HEK293 (cell line): ENCODE data around the gene FOSB.
A peak's percentile ranks its signal among the peaks of the same experiment; 100 is the strongest.

Experiments
- BCL11A ChIP-seq: fragments of 450-650 bp; formaldehyde crosslinking; IDR thresholded peaks from 2 replicates; pipeline ENCODE4 v1.5.1; 2016; ENCODE audit warnings: low read depth, missing biosample characterization, missing genetic modification characterization
- BCL11B ChIP-seq: fragments of 450-650 bp; formaldehyde crosslinking; IDR thresholded peaks from 2 replicates; pipeline ENCODE4 v1.5.1; 2016; ENCODE audit warnings: low read depth, missing biosample characterization, missing genetic modification characterization
- FEZF1 ChIP-seq: fragments of 450-650 bp; formaldehyde crosslinking; IDR thresholded peaks from 2 replicates; pipeline ENCODE4 v1.5.1; 2016; ENCODE audit warnings: missing biosample characterization, missing genetic modification characterization
- GLI2 ChIP-seq: fragments of 450-650 bp; formaldehyde crosslinking; IDR thresholded peaks from 2 replicates; pipeline ENCODE4; 2017; ENCODE audit warnings: missing biosample characterization, missing genetic modification characterization, low read depth, borderline replicate concordance
- GLIS1 ChIP-seq: fragments of 450-650 bp; formaldehyde crosslinking; IDR thresholded peaks from 2 replicates; pipeline ENCODE4 v1.5.1; 2016; ENCODE audit warnings: missing biosample characterization, missing genetic modification characterization
- IKZF3 ChIP-seq: fragments of 450-650 bp; IDR thresholded peaks from 2 replicates; pipeline ENCODE4 v1.5.0; 2018; ENCODE audit warnings: missing biosample characterization, mild to moderate bottlenecking, missing genetic modification characterization, moderate library complexity
- KLF1 ChIP-seq: fragments of 450-650 bp; formaldehyde crosslinking; IDR thresholded peaks from 2 replicates; pipeline ENCODE4 v1.5.1; 2016; ENCODE audit warnings: missing biosample characterization, missing genetic modification characterization
- KLF7 ChIP-seq: fragments of 450-650 bp; formaldehyde crosslinking; IDR thresholded peaks from 2 replicates; pipeline ENCODE4 v1.5.1; 2016; ENCODE audit warnings: missing biosample characterization, missing genetic modification characterization, borderline replicate concordance
- KLF9 ChIP-seq: fragments of 450-650 bp; formaldehyde crosslinking; IDR thresholded peaks from 2 replicates; pipeline ENCODE4 v1.5.1; 2016; ENCODE audit warnings: missing biosample characterization, missing genetic modification characterization, low read depth
- REPIN1 ChIP-seq: fragments of 450-650 bp; formaldehyde crosslinking; IDR thresholded peaks from 2 replicates; pipeline ENCODE4 v1.5.1; 2017; ENCODE audit warnings: missing biosample characterization, missing genetic modification characterization, low read depth
- SP3 ChIP-seq: fragments of 450-650 bp; formaldehyde crosslinking; IDR thresholded peaks from 2 replicates; pipeline ENCODE4 v1.5.1; 2016; ENCODE audit warnings: missing biosample characterization, missing genetic modification characterization
- SP7 ChIP-seq: fragments of 450-650 bp; formaldehyde crosslinking; IDR thresholded peaks from 2 replicates; pipeline ENCODE4 v1.5.1; 2016; ENCODE audit warnings: missing biosample characterization, missing genetic modification characterization
- WT1 ChIP-seq: fragments of 450-650 bp; formaldehyde crosslinking; IDR thresholded peaks from 2 replicates; pipeline ENCODE4 v1.5.1; 2016; ENCODE audit warnings: missing biosample characterization, missing genetic modification characterization
- ZBTB20 ChIP-seq: fragments of 450-650 bp; formaldehyde crosslinking; IDR thresholded peaks from 2 replicates; pipeline ENCODE4 v1.5.1; 2016; ENCODE audit warnings: missing biosample characterization, missing genetic modification characterization
- ZBTB8A ChIP-seq: fragments of 450-650 bp; formaldehyde crosslinking; IDR thresholded peaks from 2 replicates; pipeline ENCODE4 v1.5.1; 2016; ENCODE audit warnings: missing biosample characterization, missing genetic modification characterization
- ZFHX2 ChIP-seq: fragments of 450-650 bp; formaldehyde crosslinking; conservative IDR thresholded peaks from 2 replicates; pipeline ENCODE4 v1.5.1; 2016; ENCODE audit warnings: missing biosample characterization, missing genetic modification characterization
- ZIC2 ChIP-seq: fragments of 450-650 bp; formaldehyde crosslinking; IDR thresholded peaks from 2 replicates; pipeline ENCODE4 v1.5.1; 2016; ENCODE audit warnings: missing biosample characterization, missing genetic modification characterization
- ZNF10 ChIP-seq: fragments of 450-650 bp; formaldehyde crosslinking; IDR thresholded peaks from 2 replicates; pipeline ENCODE4 v1.5.1; 2017; ENCODE audit warnings: missing biosample characterization, missing genetic modification characterization
- ZNF140 ChIP-seq: fragments of 450-650 bp; formaldehyde crosslinking; IDR thresholded peaks from 2 replicates; pipeline ENCODE4 v1.5.1; 2016; ENCODE audit warnings: missing biosample characterization, missing genetic modification characterization
- ZNF24 ChIP-seq: fragments of 450-650 bp; formaldehyde crosslinking; IDR thresholded peaks from 2 replicates; pipeline ENCODE4 v1.5.1; 2016; ENCODE audit warnings: missing biosample characterization, missing genetic modification characterization
- ZNF248 ChIP-seq: fragments of 450-650 bp; formaldehyde crosslinking; IDR thresholded peaks from 2 replicates; pipeline ENCODE4 v1.5.1; 2017; ENCODE audit warnings: missing biosample characterization, missing genetic modification characterization
- ZNF335 ChIP-seq: fragments of 450-650 bp; formaldehyde crosslinking; conservative IDR thresholded peaks from 2 replicates; pipeline ENCODE4 v1.5.1; 2016; ENCODE audit warnings: missing biosample characterization, missing genetic modification characterization
- ZNF366 ChIP-seq: fragments of 450-650 bp; formaldehyde crosslinking; conservative IDR thresholded peaks from 2 replicates; pipeline ENCODE4 v1.5.1; 2016; ENCODE audit warnings: missing biosample characterization, missing genetic modification characterization
- ZNF521 ChIP-seq: fragments of 450-650 bp; formaldehyde crosslinking; IDR thresholded peaks from 2 replicates; pipeline ENCODE4 v1.5.1; 2017; ENCODE audit warnings: missing biosample characterization, mild to moderate bottlenecking, missing genetic modification characterization
- ZNF561 ChIP-seq: fragments of 450-650 bp; IDR thresholded peaks from 2 replicates; pipeline ENCODE4 v1.5.1; 2018; ENCODE audit warnings: missing biosample characterization, missing genetic modification characterization, borderline replicate concordance
- ZNF585B ChIP-seq: fragments of 450-650 bp; formaldehyde crosslinking; IDR thresholded peaks from 2 replicates; pipeline ENCODE4 v1.5.1; 2016; ENCODE audit warnings: missing biosample characterization, missing genetic modification characterization
- ZNF610 ChIP-seq: fragments of 450-650 bp; formaldehyde crosslinking; IDR thresholded peaks from 2 replicates; pipeline ENCODE4 v1.5.1; 2016; ENCODE audit warnings: missing biosample characterization, missing genetic modification characterization, borderline replicate concordance
- ZNF629 ChIP-seq: fragments of 450-650 bp; formaldehyde crosslinking; IDR thresholded peaks from 2 replicates; pipeline ENCODE4 v1.5.1; 2017; ENCODE audit warnings: missing biosample characterization, missing genetic modification characterization
- ZNF660 ChIP-seq: fragments of 450-650 bp; IDR thresholded peaks from 2 replicates; pipeline ENCODE4 v1.5.1; 2018; ENCODE audit warnings: missing biosample characterization, mild to moderate bottlenecking, missing genetic modification characterization
- ZNF747 ChIP-seq: fragments of 450-650 bp; formaldehyde crosslinking; IDR thresholded peaks from 2 replicates; pipeline ENCODE4 v1.5.1; 2016; ENCODE audit warnings: missing biosample characterization, missing genetic modification characterization
- ZNF76 ChIP-seq: fragments of 450-650 bp; formaldehyde crosslinking; IDR thresholded peaks from 2 replicates; pipeline ENCODE4; 2016; ENCODE audit warnings: low read depth, missing biosample characterization, missing genetic modification characterization, borderline replicate concordance
- ZXDB ChIP-seq: fragments of 450-650 bp; formaldehyde crosslinking; IDR thresholded peaks from 2 replicates; pipeline ENCODE4 v1.5.1; 2016; ENCODE audit warnings: missing biosample characterization, missing genetic modification characterization
- TF ChIP-seq, protein P1 (sequence below): fragments of 450-650 bp; formaldehyde crosslinking; IDR thresholded peaks from 2 replicates; pipeline ENCODE4 v1.5.1; 2016; ENCODE audit warnings: missing biosample characterization, missing genetic modification characterization
- TF ChIP-seq, protein P2 (sequence below): fragments of 450-650 bp; formaldehyde crosslinking; IDR thresholded peaks from 2 replicates; pipeline ENCODE4 v1.5.1; 2017; ENCODE audit warnings: missing biosample characterization, missing genetic modification characterization
- TF ChIP-seq, protein P3 (sequence below): fragments of 450-650 bp; formaldehyde crosslinking; IDR thresholded peaks from 2 replicates; pipeline ENCODE4 v1.5.1; 2016; ENCODE audit warnings: missing biosample characterization, missing genetic modification characterization

The FOSB gene

DNA sequence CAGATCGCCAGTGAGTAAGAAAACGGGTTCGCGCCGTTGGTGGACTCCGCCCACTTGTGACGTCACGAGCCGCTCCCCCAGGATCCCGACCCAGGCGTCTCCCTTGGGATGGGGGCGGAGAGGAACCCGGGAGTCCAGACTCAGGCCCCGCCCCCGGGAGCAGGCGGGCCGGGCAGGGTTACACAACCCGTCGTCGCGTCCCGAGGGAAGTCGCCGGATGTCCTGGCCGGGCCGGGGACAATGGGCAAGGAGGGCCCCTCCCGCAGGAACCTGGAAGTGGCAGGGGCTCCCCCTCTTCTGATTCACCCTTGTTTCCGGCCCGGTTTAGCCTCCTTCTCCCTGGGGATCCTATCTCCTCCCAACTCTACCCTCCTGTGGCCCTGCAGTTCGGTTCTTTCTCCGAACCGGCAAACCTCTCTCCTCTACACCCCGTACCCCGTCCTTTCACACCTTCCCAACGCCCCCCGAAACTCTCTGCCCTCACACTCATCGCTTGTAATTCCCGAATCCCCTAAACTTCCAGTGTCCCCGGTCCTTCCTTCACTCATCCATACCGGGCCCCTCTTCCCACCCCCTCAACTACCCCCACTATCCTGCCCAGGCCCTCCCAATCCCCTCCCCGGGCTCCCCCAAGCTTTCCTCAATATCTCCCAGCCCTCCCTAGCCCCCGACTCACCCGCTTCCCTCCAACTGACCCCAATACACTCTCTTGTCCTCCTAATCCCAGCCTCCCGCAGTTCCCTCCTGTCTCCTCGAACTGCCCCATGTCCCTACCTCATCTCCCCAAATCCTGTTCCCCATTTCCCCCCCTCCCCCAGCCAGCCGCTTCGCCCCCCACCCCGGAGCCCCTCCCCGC, 24.1 kb upstream of the FOSB start (continued):
- TF ChIP-seq ZNF660 (tag by site-specific recombination) (peak; percentile 53; the same call in 1 of the 2 replicates), ZNF629 (tag by site-specific recombination) (peak; percentile 99), KLF9 (tag by site-specific recombination) (peak; percentile 81), ZIC2 (tag by site-specific recombination) (no peak), ZBTB8A (tag by site-specific recombination) (peak; percentile 64), ZNF248 (tag by site-specific recombination) (0 out of 2 replicates have a peak, but pooled peaks have one; percentile 40), GLI2 (tag by site-specific recombination) (no peak), WT1 (peak; percentile 25; the same call in 1 of the 2 replicates), ZNF10 (no peak), ZNF140 (no peak), ZBTB20 (peak; percentile 92), SP3 (tag by site-specific recombination) (peak; percentile 91), REPIN1 (tag by site-specific recombination) (0 out of 2 replicates have a peak, but pooled peaks have one; percentile 50), ZXDB (tag by site-specific recombination) (peak; percentile 78), ZNF610 (tag by site-specific recombination) (peak; percentile 69; the same call in 1 of the 2 replicates), ZNF24 (tag by site-specific recombination) (no peak), IKZF3 (tag by site-specific recombination) (peak; percentile 100), SP7 (tag by site-specific recombination) (peak; percentile 70), ZNF76 (tag by site-specific recombination) (peak; percentile 13; the same call in 1 of the 2 replicates), KLF1 (peak; percentile 83), KLF7 (tag by site-specific recombination) (no peak), ZFHX2 (tag by site-specific recombination) (peak; percentile 50; the same call in 1 of the 2 replicates), ZNF366 (peak; percentile 90), ZNF521 (tag by site-specific recombination) (no peak), ZNF561 (tag by site-specific recombination) (peak; percentile 86), GLIS1 (tag by site-specific recombination) (peak; percentile 83), FEZF1 (peak; percentile 51), BCL11B (tag by site-specific recombination) (peak; percentile 72), ZNF747 (tag by site-specific recombination) (no peak), BCL11A (tag by site-specific recombination) (0 out of 2 replicates have a peak, but pooled peaks have one; percentile 49), ZNF585B (no peak), ZNF335 (peak; percentile 79)
- TF ChIP-seq, protein P1, sequence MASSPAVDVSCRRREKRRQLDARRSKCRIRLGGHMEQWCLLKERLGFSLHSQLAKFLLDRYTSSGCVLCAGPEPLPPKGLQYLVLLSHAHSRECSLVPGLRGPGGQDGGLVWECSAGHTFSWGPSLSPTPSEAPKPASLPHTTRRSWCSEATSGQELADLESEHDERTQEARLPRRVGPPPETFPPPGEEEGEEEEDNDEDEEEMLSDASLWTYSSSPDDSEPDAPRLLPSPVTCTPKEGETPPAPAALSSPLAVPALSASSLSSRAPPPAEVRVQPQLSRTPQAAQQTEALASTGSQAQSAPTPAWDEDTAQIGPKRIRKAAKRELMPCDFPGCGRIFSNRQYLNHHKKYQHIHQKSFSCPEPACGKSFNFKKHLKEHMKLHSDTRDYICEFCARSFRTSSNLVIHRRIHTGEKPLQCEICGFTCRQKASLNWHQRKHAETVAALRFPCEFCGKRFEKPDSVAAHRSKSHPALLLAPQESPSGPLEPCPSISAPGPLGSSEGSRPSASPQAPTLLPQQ (tag by site-specific recombination) = peak; percentile 58
- TF ChIP-seq, protein P2, sequence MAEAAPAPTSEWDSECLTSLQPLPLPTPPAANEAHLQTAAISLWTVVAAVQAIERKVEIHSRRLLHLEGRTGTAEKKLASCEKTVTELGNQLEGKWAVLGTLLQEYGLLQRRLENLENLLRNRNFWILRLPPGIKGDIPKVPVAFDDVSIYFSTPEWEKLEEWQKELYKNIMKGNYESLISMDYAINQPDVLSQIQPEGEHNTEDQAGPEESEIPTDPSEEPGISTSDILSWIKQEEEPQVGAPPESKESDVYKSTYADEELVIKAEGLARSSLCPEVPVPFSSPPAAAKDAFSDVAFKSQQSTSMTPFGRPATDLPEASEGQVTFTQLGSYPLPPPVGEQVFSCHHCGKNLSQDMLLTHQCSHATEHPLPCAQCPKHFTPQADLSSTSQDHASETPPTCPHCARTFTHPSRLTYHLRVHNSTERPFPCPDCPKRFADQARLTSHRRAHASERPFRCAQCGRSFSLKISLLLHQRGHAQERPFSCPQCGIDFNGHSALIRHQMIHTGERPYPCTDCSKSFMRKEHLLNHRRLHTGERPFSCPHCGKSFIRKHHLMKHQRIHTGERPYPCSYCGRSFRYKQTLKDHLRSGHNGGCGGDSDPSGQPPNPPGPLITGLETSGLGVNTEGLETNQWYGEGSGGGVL (tag by site-specific recombination) = peak; percentile 93
- TF ChIP-seq, protein P3, sequence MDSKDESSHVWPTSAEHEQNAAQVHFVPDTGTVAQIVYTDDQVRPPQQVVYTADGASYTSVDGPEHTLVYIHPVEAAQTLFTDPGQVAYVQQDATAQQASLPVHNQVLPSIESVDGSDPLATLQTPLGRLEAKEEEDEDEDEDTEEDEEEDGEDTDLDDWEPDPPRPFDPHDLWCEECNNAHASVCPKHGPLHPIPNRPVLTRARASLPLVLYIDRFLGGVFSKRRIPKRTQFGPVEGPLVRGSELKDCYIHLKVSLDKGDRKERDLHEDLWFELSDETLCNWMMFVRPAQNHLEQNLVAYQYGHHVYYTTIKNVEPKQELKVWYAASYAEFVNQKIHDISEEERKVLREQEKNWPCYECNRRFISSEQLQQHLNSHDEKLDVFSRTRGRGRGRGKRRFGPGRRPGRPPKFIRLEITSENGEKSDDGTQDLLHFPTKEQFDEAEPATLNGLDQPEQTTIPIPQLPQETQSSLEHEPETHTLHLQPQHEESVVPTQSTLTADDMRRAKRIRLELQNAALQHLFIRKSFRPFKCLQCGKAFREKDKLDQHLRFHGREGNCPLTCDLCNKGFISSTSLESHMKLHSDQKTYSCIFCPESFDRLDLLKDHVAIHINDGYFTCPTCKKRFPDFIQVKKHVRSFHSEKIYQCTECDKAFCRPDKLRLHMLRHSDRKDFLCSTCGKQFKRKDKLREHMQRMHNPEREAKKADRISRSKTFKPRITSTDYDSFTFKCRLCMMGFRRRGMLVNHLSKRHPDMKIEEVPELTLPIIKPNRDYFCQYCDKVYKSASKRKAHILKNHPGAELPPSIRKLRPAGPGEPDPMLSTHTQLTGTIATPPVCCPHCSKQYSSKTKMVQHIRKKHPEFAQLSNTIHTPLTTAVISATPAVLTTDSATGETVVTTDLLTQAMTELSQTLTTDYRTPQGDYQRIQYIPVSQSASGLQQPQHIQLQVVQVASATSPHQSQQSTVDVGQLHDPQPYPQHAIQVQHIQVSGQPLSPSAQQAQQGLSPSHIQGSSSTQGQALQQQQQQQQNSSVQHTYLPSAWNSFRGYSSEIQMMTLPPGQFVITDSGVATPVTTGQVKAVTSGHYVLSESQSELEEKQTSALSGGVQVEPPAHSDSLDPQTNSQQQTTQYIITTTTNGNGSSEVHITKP (tag by site-specific recombination) = peak; percentile 96
